CD8-positive, alpha-beta memory T cell (primary cell): ENCODE measurements around the gene TJAP1. TPM values are rescaled to one million over a fixed set of nuclear protein-coding genes. Genes with fewer than 3 reads are reported as not detected.
"Not testable (repeated sequence)": the region's sequence is repeated elsewhere in the genome, so short reads cannot be mapped to it uniquely, and the experiment has no call there.

Experiments
- CTCF ChIA-PET: fragments of 350-600 bp; sonication (Branson Sonifier 250); formaldehyde crosslinking; loops from one replicate; lab custom pipeline; 2021; ENCODE audit warnings: antibody characterized with exemption; lab: Charles Lee
- POLR2A ChIA-PET: fragments of 350-600 bp; sonication (Branson Sonifier 250); formaldehyde crosslinking; loops from one replicate; lab custom pipeline; 2021; ENCODE audit warnings: antibody characterized with exemption; lab: Charles Lee
- DNase-seq, 5 donors: peaks; one replicate each; pipeline versions ENCODE4 v3.0.0 to v3.0.0-alpha.2; 2020 to 2022; ENCODE audit warnings: mixed read lengths in 1 of 5
- H3K27ac ChIP-seq: one replicate; pipeline ENCODE4 v1.7.0; 2013; ENCODE audit warnings: low read depth, mild to moderate bottlenecking, low read length, moderate library complexity
- H3K27me3 ChIP-seq: 2 replicates; pipeline ENCODE4 v1.7.0; 2013; ENCODE audit warnings: low read length, mild to moderate bottlenecking; ENCODE audit not compliant: insufficient read depth, poor library complexity, severe bottlenecking
- H3K36me3 ChIP-seq: 2 replicates; pipeline ENCODE4 v1.7.0; 2013; ENCODE audit warnings: mild to moderate bottlenecking, low read length, moderate library complexity; ENCODE audit not compliant: insufficient read depth
- H3K4me1 ChIP-seq: 2 replicates; pipeline ENCODE4 v1.7.0; 2013; ENCODE audit warnings: mild to moderate bottlenecking, low read length, moderate library complexity; ENCODE audit not compliant: insufficient read depth
- H3K4me3 ChIP-seq: 2 replicates; pipeline ENCODE4 v1.7.0; 2013; ENCODE audit warnings: mild to moderate bottlenecking, low read length
- H3K9me3 ChIP-seq: 2 replicates; pipeline ENCODE4 v1.7.0; 2013; ENCODE audit warnings: mild to moderate bottlenecking, low read length
- H3K27ac Mint-ChIP-seq, 8 donors: one replicate each; pipeline ENCODE4 v1.8.0; 2020 to 2021; ENCODE audit warnings: mixed read lengths in 8 of 8, mild to moderate bottlenecking in 6 of 8, inconsistent platforms in 3 of 8, moderate library complexity in 3 of 8
- H3K27me3 Mint-ChIP-seq, 2 donors: one replicate each; pipeline ENCODE4 v1.8.0; 2020 to 2021; ENCODE audit warnings: mixed read lengths in 2 of 2, mild to moderate bottlenecking in 1 of 2, moderate library complexity in 1 of 2
- H3K36me3 Mint-ChIP-seq, 3 donors: one replicate each; pipeline ENCODE4 v1.8.0; 2020 to 2021; ENCODE audit warnings: mixed read lengths in 3 of 3, inconsistent platforms in 1 of 3, mild to moderate bottlenecking in 1 of 3
- H3K4me1 Mint-ChIP-seq, 3 donors: one replicate each; pipeline ENCODE4 v1.8.0; 2020 to 2021; ENCODE audit warnings: mixed read lengths in 3 of 3, inconsistent platforms in 1 of 3, mild to moderate bottlenecking in 1 of 3
- H3K4me3 Mint-ChIP-seq, 7 donors: one replicate each; pipeline ENCODE4 v1.8.0; 2020 to 2021; ENCODE audit warnings: mixed read lengths in 7 of 7, mild to moderate bottlenecking in 6 of 7, moderate library complexity in 4 of 7, inconsistent platforms in 2 of 7
- H3K9me3 Mint-ChIP-seq, 5 donors: one replicate each; pipeline ENCODE4 v1.8.0; 2020 to 2022; ENCODE audit warnings: mixed read lengths in 5 of 5, mild to moderate bottlenecking in 3 of 5, moderate library complexity in 2 of 5, inconsistent platforms in 1 of 5
- polyA plus RNA-seq: library from polyadenylated mRNA; unstranded; fragments of 300-500 nt; fragmentation: Illumina TruSeq; gene quantifications from one replicate; pipeline ENCODE4 v1.2.3, GENCODE V29; 2021
- total RNA-seq, 2 experiments: library from RNA; stranded (reverse); gene quantifications; one replicate each; pipeline ENCODE4 v1.2.3, GENCODE V29; 2021

TJAP1 gene
- total and polyA plus RNA-seq, 3 experiments from 2014 or later: 11.8 to 49.1 (median 48.8) TPM

DNA sequence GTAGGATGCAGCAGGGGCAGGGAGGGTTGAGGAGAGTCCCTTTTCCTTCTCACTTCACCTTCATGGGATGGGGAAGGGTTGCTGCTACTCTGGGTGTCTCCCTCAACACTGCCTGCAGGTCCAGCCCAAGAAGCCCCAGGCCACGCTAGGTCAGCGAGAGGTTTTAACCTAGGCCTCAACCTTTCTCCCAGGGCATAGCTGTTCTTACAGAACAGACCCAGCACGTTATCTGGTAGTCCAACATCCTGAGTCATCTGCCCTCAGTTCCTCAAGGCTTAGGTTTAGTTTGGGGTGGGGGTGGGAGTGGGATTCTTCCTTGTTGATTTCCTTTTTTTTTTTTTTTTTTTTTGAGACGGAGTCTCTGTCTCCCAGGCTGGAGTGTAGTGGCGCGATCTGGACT lies 17.0 kb downstream of the TJAP1 start:
- no peak for DNase-seq
- no peaks in the 10 kb centered on the region for H3K27me3 ChIP-seq
- H3K4me1 ChIP-seq: peaks cover 22% of the 10 kb centered on the region
- H3K27ac ChIP-seq: no peak overlapping the region
- Mint-ChIP-seq H3K36me3 (peaks cover 0 to 38% (median 3%) of the 10 kb centered on the region in 3 donors), H3K27ac (peak overlapping the region in 7 of 8 donors; percentile 23 to 88 (median 81)), H3K9me3 (no peaks in the 10 kb centered on the region), H3K4me3 (peak overlapping the region in 1 of 7 donors; percentile 42), H3K4me1 (peaks cover 26 to 48% (median 31%) of the 10 kb centered on the region in 3 donors), H3K27me3 (no peaks in the 10 kb centered on the region)
- ChIA-PET CTCF (interaction anchor here (0.7 to 10.1 kb wide), 5 partner anchors 10 to 40 kb away, joined by 3 to 93 read pairs (median 10); partner anchors contain the start of genes DLK2 and TJAP1), POLR2A (interaction anchor here (0.8 to 1.9 kb wide), 2 partner anchors 16 to 17 kb away, joined by 6 to 14 read pairs; partner anchors contain the start of genes LRRC73 and TJAP1)
- no peaks in the 10 kb centered on the region for H3K9me3 ChIP-seq
- no peak overlapping the region for H3K4me3 ChIP-seq
- H3K36me3 ChIP-seq: peaks cover 11% of the 10 kb centered on the region

DNA sequence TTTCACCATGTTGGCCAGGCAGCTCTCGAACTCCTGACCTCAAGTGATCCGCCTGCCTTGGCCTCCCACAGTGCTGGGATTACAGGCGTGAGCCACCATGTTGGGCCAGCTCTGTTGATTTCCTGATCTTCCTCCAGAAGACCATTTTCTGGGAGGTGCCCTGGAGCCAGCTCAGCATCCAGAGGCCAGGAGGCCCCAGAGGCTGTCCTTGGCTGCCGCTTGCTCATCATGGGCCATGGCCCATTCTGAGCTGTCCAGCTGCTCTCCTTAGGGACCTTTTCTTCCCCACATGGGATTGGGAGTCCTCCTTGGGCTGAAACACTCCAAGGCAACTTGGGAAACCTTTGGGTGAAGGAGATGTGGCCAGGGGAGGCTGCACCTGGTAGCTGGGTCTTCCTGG lies 17.4 kb downstream of the TJAP1 start:
- H3K9me3 ChIP-seq: no peaks in the 10 kb centered on the region
- ChIA-PET POLR2A (interaction anchor here (0.8 to 1.9 kb wide), 2 partner anchors 15 to 17 kb away, joined by 6 to 14 read pairs; partner anchors contain the start of genes LRRC73 and TJAP1), CTCF (interaction anchor here (0.7 to 10.1 kb wide), 7 partner anchors 8 to 89 kb away, joined by 3 to 93 read pairs (median 9); partner anchors contain the start of genes DLK2 and TJAP1)
- H3K4me1 ChIP-seq: peaks cover 22% of the 10 kb centered on the region
- H3K27me3 Mint-ChIP-seq: no peaks in the 10 kb centered on the region
- H3K27me3 ChIP-seq: no peaks in the 10 kb centered on the region
- no peaks in the 10 kb centered on the region for H3K9me3 Mint-ChIP-seq
- H3K27ac Mint-ChIP-seq: peak overlapping the region in 7 of 8 donors; percentile 58 to 92 (median 87)
- H3K36me3 Mint-ChIP-seq: peaks cover 0 to 40% (median 3%) of the 10 kb centered on the region in 3 donors
- DNase-seq: no peak
- H3K4me1 Mint-ChIP-seq: peaks cover 26 to 48% (median 31%) of the 10 kb centered on the region in 3 donors
- peak overlapping the region in 1 of 7 donors; percentile 72 for H3K4me3 Mint-ChIP-seq
- peak overlapping the region; percentile 16 for H3K27ac ChIP-seq
- H3K36me3 ChIP-seq: peaks cover 15% of the 10 kb centered on the region
- no peak overlapping the region for H3K4me3 ChIP-seq

DNA sequence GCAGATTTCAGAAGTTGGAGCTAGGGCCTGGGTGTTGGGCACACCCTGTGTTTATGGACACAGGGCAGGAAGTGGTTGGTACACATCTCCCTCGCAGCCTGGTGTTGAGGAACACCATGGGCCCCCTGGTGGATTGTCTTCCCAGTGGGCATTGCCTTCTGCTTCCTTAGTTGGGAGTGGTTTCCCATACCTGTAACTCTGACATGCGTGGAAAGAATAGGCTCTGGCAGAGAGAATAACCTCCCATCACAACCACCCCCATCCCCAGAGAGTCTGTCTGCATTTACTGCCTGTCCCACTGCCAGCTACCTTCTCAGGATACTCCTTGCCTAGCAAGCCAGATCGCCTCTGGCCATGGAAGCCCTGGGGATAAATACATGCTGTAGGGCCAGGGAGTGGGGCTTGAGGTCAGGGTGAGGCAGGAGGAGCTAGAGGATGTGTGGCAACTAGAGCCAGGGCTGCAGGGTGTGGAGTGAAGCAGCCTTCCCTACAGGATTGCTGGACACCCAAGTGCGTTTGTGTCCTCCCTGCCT lies 18.1 kb downstream of the TJAP1 start:
- peaks cover 0 to 40% (median 0%) of the 10 kb centered on the region in 3 donors for H3K36me3 Mint-ChIP-seq
- H3K27me3 Mint-ChIP-seq: no peaks in the 10 kb centered on the region
- peaks cover 26 to 41% (median 28%) of the 10 kb centered on the region in 3 donors for H3K4me1 Mint-ChIP-seq
- no peaks in the 10 kb centered on the region for H3K9me3 ChIP-seq
- CTCF ChIA-PET: interaction anchor here (0.7 to 10.1 kb wide), 8 partner anchors 9 to 90 kb away, joined by 3 to 93 read pairs (median 8); partner anchors contain the start of genes DLK2 and TJAP1
- DNase-seq: peak in 1 of 5 donors; percentile 57
- H3K36me3 ChIP-seq: peaks cover 21% of the 10 kb centered on the region
- no peaks in the 10 kb centered on the region for H3K27me3 ChIP-seq
- no peaks in the 10 kb centered on the region for H3K9me3 Mint-ChIP-seq
- no peak overlapping the region for H3K4me3 ChIP-seq
- H3K27ac ChIP-seq: no peak overlapping the region
- POLR2A ChIA-PET: interaction anchor here (1.9 kb wide), 1 partner anchor 18 kb away, joined by 6 read pairs; the partner anchor contains the start of gene TJAP1
- peaks cover 22% of the 10 kb centered on the region for H3K4me1 ChIP-seq
- H3K4me3 Mint-ChIP-seq: peak overlapping the region in 6 of 7 donors; percentile 33 to 72 (median 63)
- peak overlapping the region in 7 of 8 donors; percentile 54 to 92 (median 88) for H3K27ac Mint-ChIP-seq

DNA sequence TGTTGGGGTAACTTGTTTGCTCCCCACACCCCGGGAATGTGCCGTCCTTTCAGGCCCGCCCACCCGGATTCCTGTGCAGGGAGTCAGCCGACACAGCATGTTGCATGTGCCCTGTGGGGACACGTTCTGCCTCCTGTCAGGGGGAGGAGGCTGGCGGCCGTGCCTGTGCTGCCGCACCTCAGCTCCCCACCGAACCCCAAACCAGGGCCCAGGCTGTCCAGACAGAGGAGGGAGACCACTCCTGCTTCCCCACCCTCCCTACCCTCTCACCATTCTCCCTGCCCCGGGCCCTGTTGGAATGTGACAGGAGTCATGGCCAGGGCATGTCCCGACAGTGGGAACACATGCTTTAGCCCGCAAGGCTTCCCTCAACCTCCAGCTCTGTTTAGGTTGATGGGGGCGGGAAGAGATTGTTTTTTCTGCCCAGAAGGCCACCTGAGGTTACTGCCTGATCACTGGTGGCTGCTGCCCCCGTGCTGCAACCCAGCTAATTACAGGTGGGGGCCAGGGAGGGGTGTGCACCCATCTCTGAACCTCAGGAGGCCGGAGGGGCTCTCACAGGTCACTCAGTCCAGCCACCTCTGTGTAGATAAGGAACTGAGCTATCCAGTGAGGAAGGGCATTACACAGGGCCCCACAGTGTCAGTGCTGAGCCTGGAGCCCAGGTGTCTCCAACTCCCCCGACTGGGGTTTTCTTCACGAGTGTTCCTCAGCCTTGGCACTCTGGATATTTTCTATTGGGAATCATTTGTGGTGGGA lies 19.2 kb downstream of the TJAP1 start:
- no peak for DNase-seq
- Mint-ChIP-seq H3K4me3 (no peak overlapping the region), H3K36me3 (peaks cover 0 to 49% (median 2%) of the 10 kb centered on the region in 3 donors), H3K9me3 (no peaks in the 10 kb centered on the region), H3K27me3 (no peaks in the 10 kb centered on the region), H3K27ac (peak overlapping the region in 5 of 8 donors; percentile 33 to 86 (median 62)), H3K4me1 (peaks cover 26 to 41% (median 28%) of the 10 kb centered on the region in 3 donors)
- ChIA-PET POLR2A (no interaction called here), CTCF (interaction anchor here (0.7 to 10.1 kb wide), 6 partner anchors 8 to 233 kb away, joined by 3 to 93 read pairs (median 8); partner anchors contain the start of genes DLK2 and TJAP1)
- peaks cover 27% of the 10 kb centered on the region for H3K36me3 ChIP-seq
- no peak overlapping the region for H3K4me3 ChIP-seq
- H3K27me3 ChIP-seq: no peaks in the 10 kb centered on the region
- no peak overlapping the region for H3K27ac ChIP-seq
- H3K4me1 ChIP-seq: peaks cover 22% of the 10 kb centered on the region
- no peaks in the 10 kb centered on the region for H3K9me3 ChIP-seq

DNA sequence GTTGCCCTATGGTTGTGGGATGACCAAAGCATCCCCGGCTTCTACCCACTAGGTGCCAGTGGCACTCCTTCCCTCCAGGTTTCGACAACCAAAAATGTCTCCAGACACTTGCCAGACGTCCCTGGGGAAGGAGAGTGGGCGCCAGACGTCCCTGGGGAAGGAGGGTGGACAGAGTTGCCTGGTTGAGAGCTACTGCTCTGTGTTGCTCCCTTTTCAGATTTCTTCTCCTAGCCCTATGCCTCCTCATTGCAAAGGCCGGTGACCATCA lies 19.7 kb downstream of the TJAP1 start:
- DNase-seq: no peak
- no peaks in the 10 kb centered on the region for H3K9me3 ChIP-seq
- Mint-ChIP-seq H3K36me3 (peaks cover 4 to 54% (median 7%) of the 10 kb centered on the region in 3 donors), H3K9me3 (no peaks in the 10 kb centered on the region), H3K27me3 (no peaks in the 10 kb centered on the region), H3K27ac (peak overlapping the region in 6 of 8 donors; percentile 33 to 83 (median 62)), H3K4me1 (peaks cover 26 to 38% (median 28%) of the 10 kb centered on the region in 3 donors), H3K4me3 (no peak overlapping the region)
- ChIA-PET POLR2A (no interaction called here), CTCF (interaction anchor here (0.7 to 10.1 kb wide), 3 partner anchors 8 to 233 kb away, joined by 3 to 93 read pairs (median 3); no protein-coding TSS in a partner anchor)
- H3K36me3 ChIP-seq: peaks cover 27% of the 10 kb centered on the region
- peaks cover 22% of the 10 kb centered on the region for H3K4me1 ChIP-seq
- no peaks in the 10 kb centered on the region for H3K27me3 ChIP-seq
- no peak overlapping the region for H3K4me3 ChIP-seq
- no peak overlapping the region for H3K27ac ChIP-seq

DNA sequence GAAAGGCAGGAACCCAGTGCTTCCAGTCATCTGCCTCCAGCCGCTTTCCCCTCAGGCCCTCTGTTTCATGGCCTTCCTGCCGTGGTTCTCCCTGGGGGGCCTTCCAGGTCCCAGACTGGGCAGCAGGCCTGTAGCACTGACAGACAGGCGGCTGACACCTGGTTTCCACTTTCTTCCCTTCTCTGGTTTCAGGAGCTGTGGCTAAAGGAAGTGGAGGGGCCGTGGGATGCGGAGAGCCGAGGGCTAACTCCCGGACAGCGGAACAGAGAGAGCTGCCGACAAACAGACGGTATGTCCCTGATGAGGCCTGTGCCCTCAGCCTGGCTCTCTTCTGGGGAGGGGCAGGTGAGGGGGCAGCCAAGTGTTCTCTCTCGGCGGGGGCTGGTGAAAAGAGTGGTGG lies 20.3 kb downstream of the TJAP1 start:
- H3K36me3 Mint-ChIP-seq: peaks cover 4 to 57% (median 10%) of the 10 kb centered on the region in 3 donors
- no peaks in the 10 kb centered on the region for H3K27me3 ChIP-seq
- CTCF ChIA-PET: interaction anchor here (10.1 kb wide), 1 partner anchor 7 kb away, joined by 93 read pairs; no protein-coding TSS in a partner anchor
- no peak overlapping the region for H3K4me3 Mint-ChIP-seq
- peaks cover 27% of the 10 kb centered on the region for H3K36me3 ChIP-seq
- H3K9me3 ChIP-seq: no peaks in the 10 kb centered on the region
- peaks cover 22% of the 10 kb centered on the region for H3K4me1 ChIP-seq
- H3K27ac ChIP-seq: no peak overlapping the region
- peak overlapping the region in 3 of 8 donors; percentile 66 to 83 (median 77) for H3K27ac Mint-ChIP-seq
- POLR2A ChIA-PET: interaction anchor here (0.5 kb wide), 1 partner anchor 153 kb away, joined by 3 read pairs; no protein-coding TSS in a partner anchor
- no peak for DNase-seq
- H3K27me3 Mint-ChIP-seq: no peaks in the 10 kb centered on the region
- no peaks in the 10 kb centered on the region for H3K9me3 Mint-ChIP-seq
- H3K4me1 Mint-ChIP-seq: peaks cover 24 to 34% (median 26%) of the 10 kb centered on the region in 3 donors
- no peak overlapping the region for H3K4me3 ChIP-seq

DNA sequence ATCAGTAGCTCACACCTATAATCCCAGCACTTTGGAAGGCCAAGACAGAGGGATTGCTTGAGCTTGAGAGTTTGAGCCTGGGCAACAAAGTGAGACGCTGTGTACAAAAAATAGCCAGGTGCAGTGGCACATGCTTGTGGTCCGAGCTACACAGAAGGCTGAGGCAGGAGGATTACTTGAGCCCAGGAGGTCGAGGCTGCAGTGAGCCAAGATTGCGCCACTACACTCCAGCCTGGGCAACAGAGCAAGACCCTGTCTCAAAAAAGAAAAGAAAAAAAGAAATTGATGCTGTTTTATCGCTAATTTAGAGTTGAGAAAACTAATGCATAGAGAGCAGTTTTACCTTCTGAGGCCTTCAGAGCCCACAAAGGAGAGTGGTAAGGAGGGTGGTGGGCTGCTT lies 20.9 kb downstream of the TJAP1 start:
- peak overlapping the region in 1 of 8 donors; percentile 80 for H3K27ac Mint-ChIP-seq
- CTCF ChIA-PET: interaction anchor here (1.2 to 10.1 kb wide), 2 partner anchors 7 to 12 kb away, joined by 3 to 93 read pairs; partner anchors contain the start of gene LRRC73
- H3K27ac ChIP-seq, H3K4me3 ChIP-seq, POLR2A ChIA-PET, H3K9me3 ChIP-seq, H3K27me3 Mint-ChIP-seq, H3K4me3 Mint-ChIP-seq, H3K27me3 ChIP-seq, H3K9me3 Mint-ChIP-seq, DNase-seq: not testable (repeated sequence)
- H3K4me1 Mint-ChIP-seq: peaks cover 20 to 28% (median 21%) of the 10 kb centered on the region in 3 donors
- Histone ChIP-seq H3K36me3 (peaks cover 31% of the 10 kb centered on the region), H3K4me1 (peaks cover 22% of the 10 kb centered on the region)
- peaks cover 4 to 59% (median 12%) of the 10 kb centered on the region in 3 donors for H3K36me3 Mint-ChIP-seq
